GM12892 (cell line): ENCODE results near the gene RBM15.

Experiments used
- POLR2A ChIP-seq: IDR thresholded peaks from 2 replicates; pipeline ENCODE4 v1.6.1; 2011; ENCODE audit warnings: low read depth, low read length, control low read depth
- POLR2AphosphoS5 ChIP-seq: IDR thresholded peaks from 2 replicates; pipeline ENCODE4 v1.6.1; 2011; ENCODE audit warnings: low read depth, low read length, control low read depth
- TAF1 ChIP-seq: IDR thresholded peaks from 2 replicates; pipeline ENCODE4 v1.6.1; 2011; ENCODE audit warnings: low read depth, mild to moderate bottlenecking, control low read depth, low read length, borderline replicate concordance

DNA sequence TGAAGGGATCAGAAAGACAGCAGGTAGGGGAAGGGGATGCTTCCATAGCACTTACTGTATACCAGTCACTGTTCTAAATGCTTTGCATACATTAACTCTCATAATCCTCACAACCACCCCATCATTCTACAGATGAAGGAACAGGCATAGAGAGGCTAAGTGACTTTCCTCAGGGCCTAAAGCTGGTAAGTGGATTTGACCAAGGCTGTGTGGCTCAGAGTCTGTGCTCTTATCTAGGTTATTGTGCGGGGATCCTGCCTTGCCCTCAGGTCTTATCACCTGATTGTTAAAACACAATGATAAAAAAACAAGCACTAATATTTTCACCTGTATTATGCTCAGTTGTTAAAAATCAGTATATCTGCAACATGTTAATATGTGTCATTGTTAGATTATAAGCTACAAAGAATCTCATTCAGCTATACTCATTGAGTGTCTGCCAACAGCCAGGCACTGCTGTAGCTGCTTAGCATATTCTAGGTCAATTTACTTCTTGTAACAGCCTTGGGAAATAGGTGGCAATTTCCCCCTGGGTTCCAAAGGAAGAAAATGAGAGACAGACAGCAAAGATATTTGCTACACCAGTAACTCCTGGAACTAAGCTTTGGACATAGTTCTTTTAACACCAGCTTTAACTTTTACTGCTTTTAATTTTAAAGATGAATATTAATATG is 38.6 kb upstream of the RBM15 start:
- TF ChIP-seq POLR2A (no peak), TAF1 (no peak), POLR2AphosphoS5 (no peak)
